NB4 (cell line): ENCODE data around the gene RERE.

Experiments
- DNase-seq: peaks from one replicate; pipeline ENCODE4 v3.0.0; 2010; ENCODE audit warnings: low read depth
- H3K4me3 ChIP-seq: one replicate; pipeline ENCODE4 v1.5.1; 2011; ENCODE audit warnings: mild to moderate bottlenecking, low read depth, low read length, moderate library complexity
- CTCF ChIP-seq: IDR thresholded peaks from one replicate; pipeline ENCODE4 v1.5.1; 2012; ENCODE audit warnings: low read depth, low read length
- MAX ChIP-seq: IDR thresholded peaks from 2 replicates; pipeline ENCODE4 v1.6.1; 2011; ENCODE audit warnings: low read depth, low read length
- MYC ChIP-seq: IDR thresholded peaks from 2 replicates; pipeline ENCODE4 v1.6.1; 2011; ENCODE audit warnings: low read depth, low read length
- POLR2A ChIP-seq: IDR thresholded peaks from 2 replicates; pipeline ENCODE4 v1.6.1; 2011; ENCODE audit warnings: mild to moderate bottlenecking; ENCODE audit not compliant: insufficient read length; ENCODE audit errors: extremely low read depth

RERE gene

GRCh38 chr1:8523666-8524206, 293.7 kb downstream of the RERE start:
- no peak overlapping the region for H3K4me3 ChIP-seq
- no peak for DNase-seq
- no peak for TF ChIP-seq MAX
- TF ChIP-seq MYC: no peak
- no peak for TF ChIP-seq CTCF
- TF ChIP-seq POLR2A: no peak

GRCh38 chr1:8520483-8520966, 296.9 kb downstream of the RERE start:
- no peak for TF ChIP-seq POLR2A
- TF ChIP-seq MYC: no peak
- no peak for TF ChIP-seq MAX
- TF ChIP-seq CTCF: no peak
- H3K4me3 ChIP-seq: no peak overlapping the region
- DNase-seq: no peak

- H3K4me3 ChIP-seq: no peak overlapping the region
- TF ChIP-seq MAX (no peak), MYC (no peak), CTCF (no peak), POLR2A (no peak)
These were observed 298.3 kb downstream of the RERE start for GRCh38 chr1:8519167-8519566.

GRCh38 chr1:8518490-8518801, 299.0 kb downstream of the RERE start:
- no peak overlapping the region for H3K4me3 ChIP-seq
- TF ChIP-seq POLR2A: no peak
- no peak for TF ChIP-seq CTCF
- TF ChIP-seq MAX: no peak
- TF ChIP-seq MYC: no peak
- no peak for DNase-seq

More at GRCh38 chr1:8519167-8519566, 298.3 kb downstream of the RERE start:
- no peak for DNase-seq

- DNase-seq: no peak
- TF ChIP-seq CTCF: no peak
- no peak for TF ChIP-seq MYC
- no peak for TF ChIP-seq MAX
- TF ChIP-seq POLR2A: no peak
- H3K4me3 ChIP-seq: no peak overlapping the region
These were observed 299.6 kb downstream of the RERE start for GRCh38 chr1:8517661-8518489.
